DOHH2 (cell line): ENCODE data around the gene VGLL4.

Experiments
- H3F3A ChIP-seq: fragments of 200-600 bp; sonication (generic), shearing (Covaris generic); 2 replicates; pipeline ENCODE4 v1.6.0; 2016; ENCODE audit warnings: antibody characterized with exemption, mild to moderate bottlenecking; ENCODE audit not compliant: control insufficient read depth, insufficient read depth
- H3K27ac ChIP-seq: fragments of 200-600 bp; sonication (generic); 2 replicates; pipeline ENCODE4 v1.5.1; 2014; ENCODE audit warnings: low read depth, mild to moderate bottlenecking, low read length, moderate library complexity
- H3K27me3 ChIP-seq: fragments of 200-600 bp; sonication (generic); 2 replicates; pipeline ENCODE4 v1.6.1; 2014; ENCODE audit warnings: mild to moderate bottlenecking, low read length, mixed read lengths; ENCODE audit not compliant: control insufficient read depth
- H3K36me3 ChIP-seq: fragments of 200-600 bp; sonication (generic); 2 replicates; pipeline ENCODE4 v1.6.1; 2014; ENCODE audit warnings: mild to moderate bottlenecking, low read length, moderate library complexity, mixed read lengths; ENCODE audit not compliant: control insufficient read depth
- H3K4me1 ChIP-seq: fragments of 200-600 bp; sonication (generic); 2 replicates; pipeline ENCODE4 v1.6.1; 2014; ENCODE audit warnings: mild to moderate bottlenecking, low read length, mixed read lengths; ENCODE audit not compliant: control insufficient read depth
- H3K4me2 ChIP-seq: fragments of 200-600 bp; sonication (generic); 2 replicates; pipeline ENCODE4 v1.6.0; 2014; ENCODE audit warnings: mild to moderate bottlenecking, low read length, moderate library complexity
- H3K4me3 ChIP-seq: fragments of 200-600 bp; sonication (generic); 2 replicates; pipeline ENCODE4 v1.5.1; 2014; ENCODE audit warnings: mild to moderate bottlenecking, low read length, mixed read lengths
- H3K79me2 ChIP-seq: fragments of 200-600 bp; sonication (generic); 2 replicates; pipeline ENCODE4 v1.6.1; 2014; ENCODE audit warnings: mild to moderate bottlenecking, low read length, mixed read lengths; ENCODE audit not compliant: control insufficient read depth
- H3K9me2 ChIP-seq: fragments of 200-600 bp; sonication (generic); replicated peaks from 2 replicates; pipeline ENCODE4 v1.6.1; 2014; ENCODE audit warnings: mild to moderate bottlenecking, low read length, mixed read lengths; ENCODE audit not compliant: control insufficient read depth
- H3K9me3 ChIP-seq: fragments of 200-600 bp; sonication (generic); 2 replicates; pipeline ENCODE4 v1.6.1; 2014; ENCODE audit warnings: antibody characterized with exemption, low read length, mixed read lengths; ENCODE audit not compliant: control insufficient read depth, insufficient read depth
- H4K20me1 ChIP-seq: fragments of 200-600 bp; sonication (generic); 2 replicates; pipeline ENCODE4 v1.6.0; 2014; ENCODE audit warnings: low read depth, mild to moderate bottlenecking, antibody characterized with exemption, low read length, moderate library complexity; ENCODE audit not compliant: control insufficient read depth, insufficient read depth
- EZH2phosphoT487 ChIP-seq: fragments of 200-600 bp; sonication (generic); IDR thresholded peaks from 2 replicates; pipeline ENCODE4 v1.6.1; 2017; ENCODE audit warnings: borderline replicate concordance, mild to moderate bottlenecking, antibody characterized with exemption, low read length, moderate library complexity, mixed read lengths
- TF ChIP-seq, protein P1 (sequence below): fragments of 200-600 bp; sonication (generic); IDR thresholded peaks from one replicate; pipeline ENCODE4 v1.5.1; 2014; ENCODE audit warnings: antibody characterized with exemption, mild to moderate bottlenecking, low read depth, low read length; ENCODE audit not compliant: poor library complexity, severe bottlenecking

Gene VGLL4

DNA sequence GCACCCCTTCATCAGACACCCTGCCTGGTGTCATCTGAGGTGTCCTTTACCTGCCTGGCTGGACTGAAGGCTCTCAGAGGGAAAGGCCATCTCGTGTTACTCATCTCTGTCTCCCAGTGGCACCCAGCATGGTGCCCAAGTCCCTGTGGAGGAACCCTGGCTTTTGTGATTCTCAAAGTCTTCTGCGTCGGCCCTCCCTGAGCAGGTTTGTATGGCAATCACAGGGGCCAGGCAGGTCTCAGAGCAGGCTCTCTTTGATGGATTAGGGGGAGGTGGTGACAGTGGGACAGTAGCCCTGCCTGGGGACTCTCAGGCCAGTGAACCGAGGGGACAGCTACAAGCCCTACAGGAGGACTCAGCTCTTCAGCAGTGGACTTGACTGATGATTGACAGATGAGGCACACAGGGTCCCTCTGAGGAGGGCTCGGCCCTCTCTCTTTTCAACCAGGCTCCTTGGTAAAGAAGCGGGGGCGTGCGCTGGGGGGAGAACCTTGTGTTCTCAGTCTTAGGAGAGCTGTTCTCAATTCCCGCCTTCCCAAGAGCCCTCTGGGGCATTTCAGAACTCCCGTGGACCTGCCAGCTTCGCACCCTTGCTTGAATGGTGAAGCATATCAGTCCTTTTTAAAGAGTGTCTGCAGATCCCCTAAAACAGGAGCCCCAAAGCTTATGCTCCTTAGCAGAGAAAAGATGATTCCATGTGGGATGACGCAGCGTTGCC is 108.3 kb downstream of the VGLL4 start:
- Histone ChIP-seq H3K4me3 (no peak overlapping the region), H3K4me1 (peaks cover 10% of the 10 kb centered on the region), H3K27ac (no peak overlapping the region), H3K36me3 (no peaks in the 10 kb centered on the region), H3K27me3 (no peaks in the 10 kb centered on the region), H3K9me2 (no peaks in the 10 kb centered on the region), H3K9me3 (no peaks in the 10 kb centered on the region), H4K20me1 (no peaks in the 10 kb centered on the region), H3K4me2 (no peak overlapping the region), H3F3A (no peaks in the 10 kb centered on the region), H3K79me2 (no peaks in the 10 kb centered on the region)
- TF ChIP-seq, protein P1, sequence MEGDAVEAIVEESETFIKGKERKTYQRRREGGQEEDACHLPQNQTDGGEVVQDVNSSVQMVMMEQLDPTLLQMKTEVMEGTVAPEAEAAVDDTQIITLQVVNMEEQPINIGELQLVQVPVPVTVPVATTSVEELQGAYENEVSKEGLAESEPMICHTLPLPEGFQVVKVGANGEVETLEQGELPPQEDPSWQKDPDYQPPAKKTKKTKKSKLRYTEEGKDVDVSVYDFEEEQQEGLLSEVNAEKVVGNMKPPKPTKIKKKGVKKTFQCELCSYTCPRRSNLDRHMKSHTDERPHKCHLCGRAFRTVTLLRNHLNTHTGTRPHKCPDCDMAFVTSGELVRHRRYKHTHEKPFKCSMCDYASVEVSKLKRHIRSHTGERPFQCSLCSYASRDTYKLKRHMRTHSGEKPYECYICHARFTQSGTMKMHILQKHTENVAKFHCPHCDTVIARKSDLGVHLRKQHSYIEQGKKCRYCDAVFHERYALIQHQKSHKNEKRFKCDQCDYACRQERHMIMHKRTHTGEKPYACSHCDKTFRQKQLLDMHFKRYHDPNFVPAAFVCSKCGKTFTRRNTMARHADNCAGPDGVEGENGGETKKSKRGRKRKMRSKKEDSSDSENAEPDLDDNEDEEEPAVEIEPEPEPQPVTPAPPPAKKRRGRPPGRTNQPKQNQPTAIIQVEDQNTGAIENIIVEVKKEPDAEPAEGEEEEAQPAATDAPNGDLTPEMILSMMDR, result no peak
- TF ChIP-seq EZH2phosphoT487, result no peak

DNA sequence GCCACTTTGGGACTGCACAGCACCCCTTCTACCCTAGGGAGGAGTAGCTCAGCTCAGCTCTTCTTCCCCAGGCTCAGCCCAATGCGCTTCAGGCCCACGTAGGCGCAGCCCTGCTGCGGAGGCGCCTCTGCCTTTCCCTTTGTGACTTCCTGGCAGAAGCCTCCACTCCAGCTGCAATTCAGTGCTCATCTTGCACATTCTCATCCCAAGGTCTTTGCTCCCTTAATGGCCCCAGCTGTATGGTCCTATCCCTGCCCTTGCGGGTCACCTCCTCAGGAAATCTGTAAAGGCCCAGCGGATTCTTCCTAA is 109.0 kb downstream of the VGLL4 start:
- Histone ChIP-seq H3K27me3 (no peaks in the 10 kb centered on the region), H4K20me1 (no peaks in the 10 kb centered on the region), H3K9me2 (no peaks in the 10 kb centered on the region), H3K9me3 (no peaks in the 10 kb centered on the region), H3F3A (no peaks in the 10 kb centered on the region), H3K4me1 (peaks cover 10% of the 10 kb centered on the region), H3K79me2 (no peaks in the 10 kb centered on the region), H3K27ac (no peak overlapping the region), H3K36me3 (no peaks in the 10 kb centered on the region), H3K4me2 (no peak overlapping the region), H3K4me3 (no peak overlapping the region)
- TF ChIP-seq, protein P1, result no peak
- TF ChIP-seq EZH2phosphoT487, result no peak

DNA sequence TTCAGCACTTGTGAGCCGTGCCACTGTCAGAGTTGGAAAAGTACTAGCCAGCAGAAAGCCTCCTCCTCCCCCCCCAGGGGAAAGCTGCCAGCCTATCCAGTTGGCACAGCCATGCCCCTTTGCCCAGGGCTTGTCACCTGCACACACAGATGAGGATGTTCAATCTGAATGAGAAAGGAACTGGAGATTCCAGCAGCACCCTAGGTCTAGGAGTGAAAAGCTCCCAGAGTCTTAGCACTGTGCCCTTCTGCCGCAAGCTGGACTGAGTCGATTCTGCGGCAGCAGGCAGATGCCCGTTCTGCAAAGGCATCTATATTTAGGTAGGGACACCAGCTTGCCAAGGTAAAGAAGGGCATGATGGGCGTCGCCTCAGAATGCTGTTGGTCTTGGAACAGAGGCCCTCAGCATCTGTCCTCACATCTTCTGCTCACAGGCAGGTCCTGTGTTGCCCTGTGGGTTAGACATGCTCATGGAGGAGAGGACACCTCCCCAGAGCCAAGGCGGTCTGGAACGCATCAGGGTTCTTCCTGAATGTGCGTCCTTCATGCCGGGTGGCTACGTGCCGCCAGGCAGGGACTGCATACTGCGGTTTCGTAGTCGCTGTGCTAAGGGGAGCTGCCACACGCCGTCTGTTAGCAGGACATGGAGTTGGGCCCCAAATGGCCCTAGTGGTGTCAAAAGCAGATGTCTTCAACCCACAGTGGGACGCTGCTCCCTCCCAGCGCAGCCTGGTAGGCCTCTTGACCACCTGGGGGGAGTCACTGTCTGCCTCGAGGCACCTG is 109.5 kb downstream of the VGLL4 start:
- peaks cover 10% of the 10 kb centered on the region for H3K4me1 ChIP-seq
- TF ChIP-seq, protein P1, result no peak
- no peak for TF ChIP-seq EZH2phosphoT487
- no peaks in the 10 kb centered on the region for H3K9me3 ChIP-seq
- H3K36me3 ChIP-seq, result no peaks in the 10 kb centered on the region
- H3K9me2 ChIP-seq, result no peaks in the 10 kb centered on the region
- no peak overlapping the region for H3K4me3 ChIP-seq
- no peak overlapping the region for H3K4me2 ChIP-seq
- no peaks in the 10 kb centered on the region for H3K27me3 ChIP-seq
- no peaks in the 10 kb centered on the region for H3K79me2 ChIP-seq
- no peaks in the 10 kb centered on the region for H3F3A ChIP-seq
- H3K27ac ChIP-seq, result no peak overlapping the region
- H4K20me1 ChIP-seq, result no peaks in the 10 kb centered on the region
